ENCODE data around the gene LMF2.

LMF2 gene

DNA sequence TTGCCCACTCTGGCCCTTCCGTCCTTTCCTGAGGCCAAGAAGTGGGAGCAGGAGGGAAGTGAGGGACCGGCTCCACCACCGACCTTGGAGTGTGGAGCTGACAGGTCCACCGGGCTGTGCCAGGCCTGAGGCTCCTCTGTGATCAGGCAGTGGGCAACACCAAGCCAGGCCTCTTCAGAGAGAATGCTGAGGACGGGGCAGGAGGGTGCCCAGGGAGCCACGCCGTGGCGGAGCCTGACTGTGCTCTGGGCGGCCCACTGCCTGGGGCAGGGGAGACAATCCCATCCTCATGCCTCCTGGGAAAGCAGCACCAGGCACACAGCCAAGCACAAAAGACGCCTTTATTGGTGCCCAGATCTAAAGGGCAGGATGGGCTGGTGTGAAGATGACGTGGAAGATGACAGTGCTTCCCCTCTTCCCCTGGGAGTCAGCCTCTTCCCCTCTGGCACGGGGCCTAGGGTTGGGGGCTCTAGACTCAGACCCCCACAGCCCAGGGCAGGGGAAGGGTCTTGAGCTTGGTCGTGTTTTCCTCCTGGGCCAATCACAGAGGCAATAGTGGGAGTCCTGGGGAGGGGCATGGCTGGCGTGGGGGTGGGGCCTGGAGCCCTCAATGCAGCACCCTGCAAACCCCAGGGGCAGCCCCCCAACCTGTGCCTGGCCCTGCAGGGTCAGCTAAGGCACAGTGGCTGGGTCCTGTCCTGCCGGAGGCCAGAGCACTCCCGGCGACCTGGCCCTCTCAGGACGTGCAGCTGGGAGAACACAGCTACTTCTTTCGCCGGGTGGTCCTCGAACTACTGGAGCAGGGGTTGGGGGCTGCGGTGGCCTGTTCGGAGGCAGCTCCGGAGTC lies 4.7 kb downstream of the LMF2 start:
- DNase-seq, result no peak

DNA sequence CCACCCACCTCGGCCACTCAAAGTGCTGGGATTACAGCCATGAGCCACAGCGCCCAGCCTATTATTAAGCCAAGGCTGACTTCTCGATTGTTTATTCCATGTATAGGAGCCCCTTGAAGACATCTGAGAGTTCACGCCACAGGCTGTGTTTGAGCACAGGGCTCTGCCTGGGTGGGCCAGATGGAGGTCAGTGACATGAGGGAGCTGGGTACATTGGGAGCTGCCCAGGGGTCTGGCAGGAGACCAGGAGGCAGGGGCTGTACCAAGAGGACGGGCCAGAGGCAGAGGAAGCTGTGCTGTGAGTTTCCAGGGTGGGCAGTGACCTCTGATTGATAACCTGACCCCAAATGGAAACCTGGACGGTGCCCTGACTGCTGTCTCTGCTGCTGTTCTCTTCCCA lies 5.4 kb downstream of the LMF2 start:
- no peak for DNase-seq

DNA sequence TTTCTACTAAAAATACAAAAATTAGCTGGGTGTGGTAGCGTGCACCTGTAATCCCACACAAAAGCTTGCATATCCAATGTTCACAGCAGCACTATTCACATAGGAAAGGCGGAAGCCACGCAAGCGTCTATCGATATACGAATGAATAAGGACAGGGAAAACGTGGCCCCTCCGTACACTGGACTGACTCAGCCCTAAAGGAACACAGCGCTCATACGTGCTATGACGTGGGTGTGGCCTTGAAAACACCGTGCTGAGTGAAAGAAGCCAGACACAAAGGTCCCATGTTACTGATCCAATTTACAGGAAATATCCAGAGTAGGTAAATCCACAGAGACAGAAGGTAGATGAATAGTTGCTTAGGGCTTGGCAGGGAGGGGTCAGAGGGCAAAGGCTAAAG lies 7.0 kb downstream of the LMF2 start:
- no peak for DNase-seq

DNA sequence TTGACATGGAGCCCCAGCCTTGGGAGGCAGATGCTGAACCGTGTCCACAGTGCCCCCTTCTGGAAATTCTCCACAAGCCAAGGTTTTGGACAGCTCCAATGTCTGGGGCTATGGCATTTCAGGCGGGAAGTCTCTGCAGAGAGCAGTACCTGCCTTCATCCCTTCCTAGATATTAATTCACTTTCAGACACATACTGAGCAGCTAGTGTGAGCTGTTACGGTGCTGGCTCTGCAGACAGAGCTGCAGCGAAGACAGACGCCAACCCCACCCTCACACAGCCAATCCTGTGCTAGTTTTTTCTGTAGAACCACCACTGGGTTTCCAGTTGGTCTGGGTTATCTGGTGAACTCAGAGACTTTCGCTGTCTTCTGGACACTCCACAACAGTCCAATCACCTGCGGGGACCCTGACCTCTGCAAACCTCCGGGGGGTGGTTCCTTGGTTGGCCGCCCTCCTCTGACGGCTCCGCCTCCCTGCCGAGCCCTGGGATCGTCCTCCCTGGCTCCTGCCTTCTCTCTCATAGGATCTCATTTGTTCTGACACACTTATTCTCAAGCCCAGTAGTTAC lies 9.1 kb downstream of the LMF2 start:
- DNase-seq, result peak; percentile 53

DNA sequence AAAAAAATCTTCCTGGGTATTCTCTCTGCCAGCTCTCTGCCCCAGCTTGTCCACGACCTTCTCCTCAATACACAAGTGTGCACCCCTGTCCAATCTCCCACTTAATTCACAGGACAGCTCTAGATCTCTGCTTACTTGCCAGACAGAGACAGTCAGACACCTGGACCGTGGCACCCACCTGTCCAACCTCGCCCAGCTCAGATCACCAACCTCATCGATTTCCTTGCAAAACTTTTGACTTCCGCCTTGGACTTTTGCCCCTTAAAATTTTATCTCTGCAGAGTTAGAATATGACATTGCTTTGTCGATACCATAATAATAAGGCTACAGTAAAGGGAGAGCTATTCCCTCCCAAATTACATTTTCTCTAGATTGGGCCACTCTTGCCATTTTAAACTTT lies 10.4 kb downstream of the LMF2 start:
- DNase-seq, result no peak

DNA sequence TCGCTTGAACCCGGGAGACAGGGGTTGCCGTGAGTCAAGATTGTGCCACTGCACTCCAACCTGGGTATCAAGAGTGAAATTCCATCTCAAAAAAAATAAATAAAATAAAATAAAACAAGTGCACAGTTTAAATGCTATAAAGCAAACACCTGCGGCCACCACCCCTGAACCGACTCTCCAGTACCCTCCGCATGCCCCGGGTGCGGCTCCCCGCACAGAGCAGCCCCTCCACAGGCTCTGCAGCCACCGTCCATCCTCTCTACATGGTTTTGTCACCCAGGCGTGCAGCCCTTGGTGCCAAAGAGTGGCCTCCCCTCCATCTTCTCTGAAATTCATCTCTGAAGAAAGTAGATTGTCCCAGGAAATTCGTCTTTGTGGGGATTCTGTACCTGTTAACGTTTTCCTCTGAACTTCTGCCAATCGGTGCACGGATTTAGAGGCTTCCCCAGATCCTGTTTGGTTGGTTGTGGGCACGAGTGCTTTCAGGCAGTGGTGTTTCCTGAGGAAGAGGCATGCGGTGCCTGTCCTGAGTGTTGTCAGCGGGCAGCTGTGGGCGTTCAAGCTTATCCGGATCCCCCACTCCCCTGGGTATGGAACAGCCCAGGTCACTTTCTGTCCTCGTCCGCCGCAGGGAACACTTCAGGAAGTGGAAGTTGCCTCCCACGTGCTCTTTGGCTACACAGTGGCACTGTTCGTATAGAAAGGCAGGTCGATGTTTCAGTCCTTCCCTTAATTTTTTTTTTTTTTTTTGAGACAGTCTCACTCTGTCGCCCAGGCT lies 16.8 kb downstream of the LMF2 start:
- DNase-seq, result peak; percentile 25

DNA sequence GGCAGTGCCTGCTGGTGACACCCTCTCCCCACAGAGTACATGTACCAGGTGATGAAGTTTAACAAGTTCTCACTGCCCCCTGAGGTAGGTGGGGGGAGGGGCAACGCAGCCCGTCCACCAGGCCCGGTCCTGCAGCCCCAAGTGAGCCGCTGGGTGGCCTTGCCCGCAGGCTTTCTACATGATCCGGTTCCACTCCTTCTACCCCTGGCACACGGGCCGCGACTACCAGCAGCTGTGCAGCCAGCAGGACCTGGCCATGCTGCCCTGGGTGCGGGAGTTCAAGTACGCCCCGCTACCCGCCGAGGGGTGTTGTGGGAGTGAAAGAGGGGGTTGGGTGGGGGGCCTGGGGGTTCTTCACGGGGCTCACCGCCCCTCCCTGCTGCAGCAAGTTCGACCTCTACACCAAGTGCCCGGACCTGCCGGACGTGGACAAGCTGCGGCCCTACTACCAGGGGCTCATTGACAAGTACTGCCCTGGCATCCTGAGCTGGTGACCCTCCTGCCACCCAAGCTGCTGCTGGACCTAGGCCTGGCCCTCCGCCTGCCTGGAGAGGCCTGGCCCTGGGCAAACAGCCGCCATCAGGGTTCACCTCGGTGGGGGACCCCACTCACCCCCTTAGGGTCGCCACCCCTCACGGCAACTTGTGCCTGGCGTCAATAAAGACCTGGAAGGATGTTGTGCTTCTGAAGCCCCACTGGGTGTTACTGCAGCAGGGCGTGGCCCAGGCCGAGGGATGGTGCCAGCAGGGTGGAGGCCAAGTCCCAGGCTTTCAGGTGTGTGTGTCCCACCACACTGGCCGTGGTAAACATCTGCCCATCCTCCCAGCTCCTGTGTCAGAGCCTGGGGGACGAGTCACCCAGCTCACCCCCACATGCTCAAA lies 17.9 kb downstream of the LMF2 start:
- DNase-seq, result no peak

DNA sequence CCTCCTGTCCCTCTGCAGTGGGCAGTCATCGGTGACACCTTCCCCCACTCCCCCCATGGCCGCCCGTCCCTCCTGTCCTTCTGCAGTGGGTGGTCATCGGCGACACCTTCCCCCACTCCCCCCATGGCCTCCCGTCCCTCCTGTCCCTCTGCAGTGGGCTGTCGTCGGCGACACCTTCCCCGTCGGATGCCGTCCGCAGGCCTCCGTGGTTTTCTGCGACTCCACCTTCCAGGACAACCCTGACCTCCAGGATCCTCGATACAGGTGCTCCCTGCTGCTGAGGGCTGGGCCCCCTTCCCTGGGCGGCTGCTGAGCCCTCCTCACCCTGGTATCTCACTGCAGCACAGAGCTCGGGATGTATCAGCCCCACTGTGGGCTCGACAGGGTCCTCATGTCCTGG lies 18.6 kb downstream of the LMF2 start:
- no peak for DNase-seq

DNA sequence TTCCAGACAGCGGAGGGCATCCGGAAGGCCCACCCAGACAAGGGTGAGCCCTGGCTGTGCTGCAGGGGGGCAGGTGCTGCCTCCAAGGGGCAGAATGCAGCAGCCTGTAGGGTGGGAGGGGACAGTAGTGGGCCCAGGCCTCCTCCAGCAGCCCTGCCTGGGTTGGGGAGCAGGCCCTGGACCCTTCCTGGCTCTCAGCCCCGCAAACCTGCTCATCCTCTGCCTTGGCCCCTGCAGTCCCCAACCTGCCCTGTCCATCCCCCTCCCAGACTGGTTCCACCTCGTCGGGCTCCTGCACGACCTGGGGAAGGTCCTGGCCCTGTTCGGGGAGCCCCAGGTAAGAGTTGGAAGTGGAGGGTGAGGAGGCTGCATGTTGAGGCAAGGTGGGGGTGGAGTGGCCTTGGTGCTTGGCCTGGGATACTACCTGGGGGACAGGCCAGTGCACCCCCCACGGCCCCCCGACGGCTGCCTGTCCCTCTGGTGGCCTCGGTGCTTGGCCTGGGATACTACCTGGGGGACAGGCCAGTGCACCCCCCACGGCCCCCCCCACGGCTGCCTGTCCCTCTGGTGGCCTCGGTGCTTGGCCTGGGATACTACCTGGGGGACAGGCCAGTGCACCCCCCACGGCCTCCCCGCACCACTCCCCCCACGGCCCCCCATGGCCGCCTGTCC lies 19.4 kb downstream of the LMF2 start:
- DNase-seq, result no peak

DNA sequence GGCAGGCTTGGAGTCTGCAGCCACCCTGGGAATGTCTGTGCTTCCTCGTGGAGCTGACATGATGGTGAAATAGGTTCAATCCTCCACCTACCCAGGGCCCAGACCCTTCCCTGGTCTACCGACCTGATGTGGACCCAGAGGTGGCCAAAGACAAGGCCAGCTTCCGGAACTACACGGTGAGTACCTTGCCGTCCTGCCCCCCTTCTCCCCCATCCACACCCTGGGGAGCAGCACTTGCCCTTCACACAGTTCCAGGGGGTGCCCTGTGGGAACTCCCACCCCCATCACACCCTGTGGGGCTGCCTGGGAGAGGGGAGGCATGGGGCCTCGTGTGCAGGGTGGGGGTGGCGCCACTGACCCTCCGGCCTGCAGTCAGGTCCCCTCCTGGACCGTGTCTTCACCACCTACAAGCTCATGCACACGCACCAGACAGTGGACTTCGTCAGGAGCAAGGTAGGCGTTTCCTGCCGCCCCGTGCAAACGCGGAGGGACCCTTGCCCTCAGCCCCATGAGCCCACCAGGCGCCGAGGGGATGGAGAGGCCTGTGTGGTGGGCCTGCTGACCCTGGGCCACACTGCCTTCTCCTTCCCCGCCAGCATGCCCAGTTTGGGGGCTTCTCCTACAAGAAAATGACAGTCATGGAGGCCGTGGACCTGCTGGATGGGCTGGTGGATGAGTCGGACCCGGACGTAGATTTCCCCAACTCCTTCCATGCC lies 20.1 kb downstream of the LMF2 start:
- no peak for DNase-seq

DNA sequence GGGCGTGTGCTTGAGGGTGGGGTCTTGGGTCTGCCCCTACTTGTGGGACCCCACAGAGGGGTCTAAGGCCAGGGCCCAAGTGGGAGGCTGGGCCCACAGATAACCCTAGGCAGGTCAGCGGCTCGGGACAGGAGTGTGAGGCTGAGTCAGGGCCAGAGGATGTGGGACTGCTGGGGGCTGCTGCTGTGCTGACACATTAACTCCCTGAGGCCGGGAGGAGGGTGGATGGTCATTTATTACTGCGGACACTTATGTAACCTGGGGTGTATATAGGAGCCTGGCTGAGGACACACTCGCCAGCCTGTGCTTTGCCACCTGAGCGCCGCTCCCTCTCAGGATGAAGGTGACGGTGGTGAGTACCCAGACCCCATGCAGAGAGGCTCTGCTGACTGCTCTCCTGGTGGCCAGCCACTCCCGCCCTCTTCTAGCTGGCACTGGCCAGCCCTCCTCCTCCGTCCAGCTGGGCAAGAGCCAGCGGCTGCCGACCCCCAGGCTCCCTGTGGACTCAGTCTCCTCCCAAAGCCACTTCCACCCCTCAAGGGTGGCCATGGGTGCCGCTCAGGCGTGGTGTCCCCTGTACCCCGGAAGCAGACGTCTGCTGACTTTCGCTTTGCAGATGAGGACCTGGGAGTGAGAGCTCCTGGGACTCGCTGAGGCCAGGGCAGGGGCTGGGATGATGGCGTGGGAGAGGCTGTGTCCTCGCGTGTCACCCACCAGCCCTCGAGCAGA lies 20.8 kb downstream of the LMF2 start, which contains the start of gene MIOX:
Gene MIOX (plus strand): TSS at position 299 of the 729 bp plus-strand sequence. CDS start 39 bp downstream, at position 338.
- no peak for DNase-seq

DNA sequence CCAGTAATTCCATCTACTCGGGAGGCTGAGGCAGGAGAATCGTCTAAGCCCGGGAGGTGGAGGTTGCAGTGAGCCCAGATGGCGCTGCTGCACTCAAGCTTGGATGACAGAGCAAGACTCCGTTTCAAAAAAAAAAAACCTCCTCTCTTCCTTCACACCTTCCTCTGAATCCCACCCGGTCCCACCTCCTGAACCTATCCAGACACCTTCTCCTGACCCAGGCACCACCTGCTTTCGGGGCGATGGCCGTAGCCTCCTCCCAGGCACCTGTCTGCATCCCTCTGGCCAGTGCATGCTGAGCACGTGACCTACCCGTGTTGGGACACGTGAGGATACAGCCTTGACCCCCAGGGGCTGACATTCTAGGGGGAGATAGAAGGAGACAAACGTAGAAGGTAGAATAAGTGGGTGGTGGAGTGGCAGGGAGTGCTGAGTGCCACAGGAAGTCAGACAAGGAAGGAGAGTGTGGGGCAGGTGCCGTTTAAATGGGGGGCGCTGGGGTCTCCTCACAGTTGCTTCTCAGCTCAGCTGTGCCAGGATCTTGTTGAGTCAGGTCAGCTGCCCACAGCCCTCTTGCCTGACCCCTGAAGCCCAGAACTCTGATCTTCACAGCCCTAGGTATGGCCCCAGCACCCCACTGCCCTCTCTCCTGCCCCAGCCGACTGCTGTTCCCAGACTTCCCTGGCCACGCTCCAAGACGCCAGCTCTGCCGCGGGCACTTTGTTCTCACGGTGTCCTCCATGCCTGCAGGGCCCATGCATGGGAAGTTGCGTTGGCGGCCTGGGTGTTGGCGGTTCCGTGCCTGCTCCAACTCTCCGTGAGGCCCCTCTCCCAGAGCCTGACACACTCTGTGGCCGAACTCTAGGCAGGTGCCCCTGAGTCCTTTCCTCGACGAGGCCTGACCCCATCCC lies 22.0 kb downstream of the LMF2 start:
- no peak for DNase-seq

DNA sequence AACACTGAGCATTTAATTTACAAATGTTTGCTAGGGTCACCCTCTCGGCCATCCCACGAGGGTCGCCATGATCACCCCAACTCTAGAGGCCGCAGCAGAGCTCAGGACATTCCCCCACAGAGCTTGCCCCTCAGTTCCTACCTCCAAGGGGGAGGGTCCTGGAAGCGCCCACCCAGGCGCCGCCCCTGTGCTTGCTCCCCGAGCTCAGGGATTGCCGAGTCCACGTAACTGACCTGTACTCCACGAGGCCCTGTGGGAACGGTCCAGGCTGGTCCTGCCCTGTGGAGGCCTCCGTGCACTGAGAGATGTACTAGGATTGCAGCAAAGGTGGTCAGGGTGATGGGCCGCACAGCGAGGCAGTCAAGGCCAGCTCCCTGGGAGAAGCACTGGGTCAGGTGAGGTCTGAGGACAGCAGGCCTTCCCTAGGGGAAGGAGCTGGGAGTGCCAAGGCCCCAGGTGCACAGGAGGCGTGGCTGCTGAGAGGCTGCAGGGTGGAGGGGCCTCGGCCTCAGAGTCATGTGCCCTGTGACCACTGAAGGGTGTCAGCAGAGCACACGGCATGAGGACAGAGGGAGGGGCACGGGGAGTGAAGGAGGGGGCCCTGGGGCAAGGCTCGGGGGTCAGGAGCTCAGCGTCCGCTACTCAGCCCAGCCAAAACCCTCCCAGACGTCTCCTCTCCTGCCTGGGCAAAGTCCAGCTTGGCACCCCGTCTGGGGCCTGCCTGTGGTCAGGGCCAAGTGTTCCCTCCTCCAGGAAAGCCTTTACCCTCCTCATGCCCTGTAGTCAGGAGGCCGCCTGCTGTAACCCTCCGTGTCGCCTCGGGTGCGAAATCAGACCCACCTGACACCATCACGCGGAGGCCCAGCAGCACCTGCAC lies 23.3 kb downstream of the LMF2 start:
- DNase-seq, result no peak

DNA sequence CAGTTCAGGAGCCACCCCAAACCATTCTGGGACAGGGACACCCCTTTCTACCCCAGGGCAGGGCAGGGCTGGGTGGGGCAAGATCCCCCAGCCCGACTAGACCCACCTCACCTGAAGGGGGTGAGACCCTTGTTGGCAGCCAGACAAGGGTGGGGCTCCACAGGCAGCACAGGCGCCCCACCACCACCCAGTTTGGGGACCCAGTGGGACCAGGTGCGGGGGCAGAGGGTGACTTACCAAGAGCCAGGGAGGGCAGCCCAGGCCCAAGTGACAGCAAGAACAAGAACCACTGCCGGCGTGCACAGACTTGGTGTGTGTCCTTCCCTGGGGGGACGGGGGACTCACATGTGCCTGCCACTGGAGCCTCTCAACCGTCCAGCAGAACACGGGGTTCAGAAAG lies 23.9 kb downstream of the LMF2 start:
- no peak for DNase-seq

DNA sequence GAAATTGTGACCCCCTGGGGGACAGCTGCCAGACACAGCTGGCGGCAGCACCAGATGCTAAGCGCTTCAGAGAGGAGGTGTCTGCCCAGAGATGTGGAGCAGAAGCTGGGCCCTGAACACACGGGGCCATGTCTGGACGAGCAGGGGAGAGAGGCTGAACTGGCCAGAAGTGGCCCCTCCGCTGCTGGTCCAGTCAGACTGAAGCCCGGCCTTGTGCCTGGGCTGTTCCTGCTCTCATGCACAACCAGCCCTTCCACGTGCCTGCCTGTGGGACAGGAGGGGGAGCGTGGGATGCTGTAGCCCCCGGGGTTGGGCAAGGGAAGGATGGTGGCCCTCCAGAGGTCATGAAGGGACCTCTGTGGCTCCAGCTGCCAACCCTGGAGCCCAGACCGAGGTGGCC lies 24.4 kb downstream of the LMF2 start:
- DNase-seq, result no peak

DNA sequence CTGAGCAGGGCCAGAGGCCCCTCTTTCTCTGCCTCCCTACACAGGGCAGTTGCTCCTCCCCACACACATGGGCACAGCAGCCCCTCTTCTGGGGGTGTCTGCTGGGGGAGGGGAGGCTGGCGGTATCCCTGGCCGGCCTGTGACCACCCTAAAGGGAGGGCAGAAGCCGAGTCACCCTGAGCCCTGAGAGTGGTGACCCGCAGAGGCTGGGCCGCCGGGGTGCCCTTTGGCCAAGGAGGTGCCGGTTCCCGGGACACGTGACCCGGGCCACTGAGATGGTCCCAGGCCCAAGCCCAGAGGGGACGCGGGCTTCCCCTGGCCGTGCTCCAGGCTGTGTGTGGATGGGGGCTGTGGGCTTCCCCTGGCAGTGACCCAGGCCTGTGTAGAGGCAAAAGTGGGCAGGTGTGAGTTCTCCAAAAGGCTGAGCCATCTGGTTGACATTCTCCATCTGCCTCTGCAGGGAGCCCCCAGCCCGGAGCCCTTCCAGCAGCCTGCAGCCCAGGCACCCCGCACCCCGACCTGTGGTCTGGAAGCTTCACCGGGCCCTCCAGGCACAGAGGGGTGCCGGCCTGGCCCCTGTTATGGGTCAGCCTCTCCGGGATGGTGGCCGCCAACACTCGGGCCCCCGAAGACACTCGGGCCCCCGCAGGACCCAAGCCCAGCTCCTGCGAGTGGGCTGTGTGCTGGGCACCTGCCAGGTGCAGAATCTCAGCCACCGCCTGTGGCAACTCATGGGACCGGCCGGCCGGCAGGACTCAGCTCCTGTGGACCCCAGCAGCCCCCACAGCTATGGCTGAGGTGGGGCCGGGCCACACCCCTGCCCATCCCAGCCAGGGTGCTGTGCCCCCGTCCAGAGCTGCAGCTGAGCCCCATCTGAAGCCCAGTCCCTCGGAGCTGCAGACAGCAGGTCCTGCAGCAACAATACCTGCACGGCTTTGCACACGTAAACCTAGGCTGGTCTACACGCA lies 25.1 kb downstream of the LMF2 start:
- DNase-seq, result no peak

DNA sequence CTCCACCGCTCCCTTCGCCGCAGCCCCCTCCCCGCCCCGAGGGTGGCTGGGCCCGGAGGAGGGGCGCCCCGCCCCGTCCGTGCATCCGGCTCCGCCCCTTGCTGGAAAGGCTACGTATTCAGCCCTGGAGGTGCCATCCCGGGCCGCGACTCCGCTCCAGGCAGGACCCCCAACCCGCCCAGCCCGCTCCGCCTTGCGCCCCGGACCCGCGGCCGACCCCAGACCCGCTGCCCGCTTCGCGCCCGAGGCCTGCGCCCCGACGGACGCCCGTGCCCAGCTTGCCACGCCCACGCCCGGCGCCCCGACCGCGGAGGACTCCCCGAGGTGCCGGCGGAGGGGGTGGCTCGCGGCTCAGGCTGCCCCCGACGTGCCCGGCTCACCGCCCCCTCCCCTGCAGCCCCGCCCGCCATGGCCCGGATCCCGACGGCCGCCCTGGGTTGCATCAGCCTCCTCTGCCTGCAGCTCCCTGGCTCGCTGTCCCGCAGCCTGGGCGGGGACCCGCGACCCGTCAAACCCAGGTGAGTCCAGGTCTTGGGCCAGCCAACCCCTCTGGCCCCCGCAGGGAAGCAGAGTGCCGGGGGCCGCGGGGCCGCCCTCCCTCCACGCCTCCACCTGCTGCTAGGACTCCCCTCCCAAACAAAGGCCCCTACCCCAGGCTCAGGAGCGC lies 25.9 kb downstream of the LMF2 start, which contains the start of gene ADM2:
Gene ADM2 (plus strand): TSS at position 104 of the 667 bp plus-strand sequence. CDS start 305 bp downstream, at position 409.
- DNase-seq, result peak; percentile 62
